ENCODE results near the gene LRRC47.

Gene LRRC47

DNA sequence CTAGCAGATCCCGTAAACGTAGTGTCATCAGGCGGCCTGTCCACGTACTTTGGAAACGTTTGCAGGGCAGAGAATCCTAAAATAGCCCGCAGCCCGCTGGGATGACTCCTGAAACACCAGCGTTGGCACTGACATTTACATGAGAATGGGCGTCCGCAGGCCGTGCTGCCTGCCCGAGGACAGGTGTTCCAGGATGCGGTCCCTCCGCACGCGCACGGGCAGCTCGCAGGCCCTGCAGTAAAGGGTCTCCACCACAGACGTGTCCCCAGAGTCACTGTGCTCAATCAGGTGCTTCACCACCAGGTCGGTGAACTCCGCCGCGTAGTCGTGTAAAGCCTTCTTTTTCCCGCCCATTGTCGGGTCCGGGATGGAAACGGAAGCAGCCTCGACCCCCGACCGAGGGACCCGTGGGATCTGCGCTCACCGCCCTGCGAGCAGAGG lies 49.9 kb downstream of the LRRC47 start:
- no peak for DNase-seq

DNA sequence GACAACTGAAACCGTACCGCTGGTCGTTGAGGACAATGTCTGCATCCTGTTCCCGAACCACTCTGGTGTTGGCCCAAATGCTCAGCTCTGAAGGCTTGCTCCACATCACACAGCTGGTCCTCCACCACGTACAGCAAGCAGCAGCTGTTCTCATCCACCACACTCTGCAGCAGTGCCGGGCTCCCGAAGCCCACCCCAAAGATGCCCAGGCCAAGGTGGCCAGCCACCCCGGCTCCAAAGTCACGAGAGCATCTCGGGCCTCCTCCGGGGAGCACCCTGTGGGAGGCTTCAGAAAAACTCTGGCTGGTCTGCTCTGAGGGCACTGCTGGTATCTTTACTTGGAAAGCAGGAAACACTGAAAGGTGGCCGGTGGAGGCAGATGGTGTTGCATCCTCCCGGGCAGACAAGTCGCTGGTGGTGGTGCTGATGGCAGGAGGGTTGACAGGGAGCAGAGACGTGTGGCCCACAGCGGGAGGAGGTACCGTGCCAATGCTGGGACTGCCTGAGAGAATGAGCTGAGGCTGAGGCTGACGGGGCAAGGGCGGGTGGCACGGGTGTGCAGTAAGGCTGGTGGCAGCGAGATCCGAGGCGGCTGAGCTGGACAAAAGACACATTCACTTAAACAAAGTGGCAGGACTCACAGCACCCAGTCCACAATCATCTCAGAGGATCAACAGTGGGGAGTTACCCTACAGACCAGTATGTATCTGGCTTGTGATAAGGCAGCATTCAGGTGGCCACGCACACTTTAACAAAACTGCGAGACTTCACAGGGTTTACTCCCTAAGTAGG lies 50.5 kb downstream of the LRRC47 start:
- no peak for DNase-seq

DNA sequence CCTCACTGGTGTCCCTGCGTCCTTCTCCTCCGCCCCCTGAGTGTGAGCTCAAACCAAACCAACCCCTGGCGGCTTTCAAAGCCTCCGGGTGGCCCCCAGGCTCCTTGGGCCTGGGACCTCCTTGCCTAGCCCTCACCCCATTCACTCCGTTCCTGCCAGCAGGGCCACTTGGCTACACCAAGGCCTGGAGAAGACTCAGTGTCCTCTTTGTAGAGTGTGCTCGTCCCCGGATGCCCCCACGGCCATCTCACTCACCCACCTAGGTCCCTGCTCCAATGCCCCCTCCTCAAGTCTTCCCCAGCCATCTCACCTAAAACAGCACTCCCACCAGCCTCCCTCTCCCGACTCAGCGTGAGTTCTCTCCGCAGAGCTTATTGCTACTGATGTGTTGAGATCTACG lies 51.2 kb downstream of the LRRC47 start:
- DNase-seq, result no peak

DNA sequence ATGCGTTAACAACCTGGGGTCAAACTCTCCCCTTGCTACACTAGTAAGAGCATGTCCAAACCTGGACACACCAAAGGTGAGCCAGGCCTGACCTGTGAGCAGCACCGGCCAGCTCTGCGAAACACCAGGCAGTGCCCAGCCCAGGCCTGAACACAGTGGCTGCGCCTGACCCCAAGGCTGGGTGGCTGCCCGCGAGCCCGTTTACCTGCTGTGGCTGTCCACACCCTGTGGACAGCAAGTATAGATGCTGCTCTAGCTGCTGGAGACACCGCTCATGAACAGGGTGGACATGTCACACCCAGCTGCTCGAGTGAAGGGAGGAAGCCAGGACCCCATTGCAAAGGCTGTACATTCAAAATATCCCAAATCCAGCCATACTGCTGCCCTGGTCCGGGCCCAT lies 51.7 kb downstream of the LRRC47 start:
- no peak for DNase-seq

DNA sequence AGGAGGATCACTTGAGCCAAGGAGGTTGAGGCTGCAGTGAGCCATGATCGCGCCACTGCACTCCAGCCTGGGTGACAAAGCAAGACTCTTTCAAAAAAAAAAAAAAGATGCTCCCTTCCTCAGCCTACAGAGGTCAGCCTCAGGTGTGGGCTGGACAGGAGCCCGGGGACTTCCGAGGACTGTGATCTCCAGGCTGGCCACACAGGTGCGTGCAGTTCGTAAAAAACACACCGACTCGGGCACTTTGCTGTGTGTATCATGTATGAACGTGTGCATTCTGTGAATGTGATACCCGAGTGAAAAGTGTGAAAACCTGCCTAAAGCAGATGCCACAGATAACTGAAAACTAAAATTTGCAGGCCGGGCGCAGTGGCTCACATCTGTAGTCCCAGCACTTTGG lies 52.5 kb downstream of the LRRC47 start:
- DNase-seq, result no peak

DNA sequence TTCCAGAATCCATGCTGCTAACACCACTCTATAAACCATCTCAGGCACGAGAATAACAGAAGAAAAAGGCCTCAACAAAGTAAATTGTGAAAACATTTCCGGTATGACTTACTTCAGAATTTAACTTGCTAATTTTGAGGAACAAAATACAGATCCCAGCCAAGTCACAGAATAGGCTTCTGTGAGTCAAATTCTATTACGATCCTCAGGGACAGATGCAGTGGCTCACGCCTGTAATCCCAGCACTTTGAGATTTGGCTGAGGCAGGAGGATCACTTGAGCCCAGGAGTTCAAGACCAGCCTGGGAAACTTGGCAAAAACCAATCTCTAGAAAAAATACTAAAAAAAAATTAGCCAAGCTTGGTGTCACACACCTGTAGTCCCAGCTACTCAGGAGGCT lies 52.9 kb downstream of the LRRC47 start:
- DNase-seq, result no peak

DNA sequence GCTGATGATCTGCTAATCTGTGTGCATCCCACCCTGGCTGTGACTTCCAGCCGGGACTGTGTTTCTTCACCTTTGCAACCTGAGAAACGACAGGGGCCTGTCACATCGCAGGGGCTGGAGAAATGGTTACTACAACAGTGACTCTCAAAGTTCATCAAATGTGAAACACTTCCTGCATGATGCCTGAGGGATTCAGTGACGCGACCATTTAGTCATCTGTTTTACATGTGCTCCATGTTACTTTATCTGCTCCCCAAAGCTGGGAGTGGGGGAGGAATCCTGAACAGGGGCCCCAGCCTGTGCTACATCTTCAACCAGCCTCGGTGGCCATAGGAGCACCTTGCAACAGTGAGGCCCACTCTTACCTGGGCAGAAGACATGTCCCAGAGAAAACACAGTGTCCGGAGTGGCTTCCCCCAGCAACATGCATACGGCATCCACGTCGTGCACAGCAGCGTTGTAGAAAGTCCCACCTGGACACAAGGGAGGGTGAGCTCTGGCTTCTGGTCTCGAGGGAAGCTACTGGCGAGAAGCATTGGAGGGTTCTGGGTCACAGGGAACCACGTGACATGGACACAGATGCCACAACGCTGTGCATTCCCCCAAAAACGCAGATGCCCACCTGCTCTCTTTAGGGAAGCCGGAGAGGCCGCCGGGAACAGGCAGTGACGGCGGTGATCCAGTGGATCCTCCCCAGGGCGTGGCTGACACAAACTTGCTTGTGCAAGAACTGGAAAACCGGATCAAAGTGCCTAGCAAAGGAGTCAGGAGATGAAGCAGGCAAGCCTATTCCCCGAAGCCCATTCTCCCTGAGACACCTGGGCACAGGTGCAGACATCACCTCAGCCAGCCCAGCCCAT lies 53.6 kb downstream of the LRRC47 start:
- no peak for DNase-seq

DNA sequence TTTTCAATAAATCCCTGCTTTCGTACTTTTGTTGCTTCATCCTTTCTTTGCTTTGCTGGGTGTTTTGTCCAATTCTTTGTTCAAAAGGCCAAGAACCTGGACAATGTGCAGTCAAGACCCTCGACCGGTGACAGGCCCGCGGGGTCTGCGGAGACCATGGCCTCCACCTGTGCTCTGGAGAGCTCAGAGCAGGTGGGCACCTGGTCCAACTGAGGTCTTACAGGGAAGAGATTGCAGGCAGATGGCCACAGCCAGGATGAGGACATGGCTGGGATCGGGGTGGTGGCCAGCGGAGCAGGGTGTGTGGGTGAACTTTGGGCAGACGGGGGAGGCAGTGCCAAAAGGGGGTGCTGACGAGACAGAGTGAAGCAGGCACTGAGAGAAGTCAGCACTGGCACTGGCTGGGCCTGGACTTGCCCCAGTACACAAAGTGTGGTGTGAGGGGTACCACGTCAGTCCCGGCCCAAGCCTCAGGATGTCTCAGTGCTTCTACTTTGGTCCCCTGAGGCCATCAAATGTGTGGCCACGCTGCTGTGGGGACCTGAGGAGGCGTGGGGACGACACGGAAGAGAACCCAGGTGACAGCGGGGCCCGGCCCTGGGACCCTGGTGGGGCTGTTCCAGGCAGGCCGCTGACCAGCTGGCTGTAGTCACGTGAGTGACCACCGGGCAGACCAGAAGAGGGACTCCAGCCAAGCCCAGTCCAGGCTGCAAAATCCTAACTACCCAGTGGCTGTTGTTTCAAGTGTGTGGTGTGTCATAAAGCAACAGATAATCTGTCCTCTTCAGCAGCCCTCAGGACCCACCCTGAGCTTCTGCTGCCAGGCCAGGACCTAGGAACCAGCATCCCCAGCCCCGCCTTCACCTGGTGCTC lies 54.5 kb downstream of the LRRC47 start:
- DNase-seq, result no peak

DNA sequence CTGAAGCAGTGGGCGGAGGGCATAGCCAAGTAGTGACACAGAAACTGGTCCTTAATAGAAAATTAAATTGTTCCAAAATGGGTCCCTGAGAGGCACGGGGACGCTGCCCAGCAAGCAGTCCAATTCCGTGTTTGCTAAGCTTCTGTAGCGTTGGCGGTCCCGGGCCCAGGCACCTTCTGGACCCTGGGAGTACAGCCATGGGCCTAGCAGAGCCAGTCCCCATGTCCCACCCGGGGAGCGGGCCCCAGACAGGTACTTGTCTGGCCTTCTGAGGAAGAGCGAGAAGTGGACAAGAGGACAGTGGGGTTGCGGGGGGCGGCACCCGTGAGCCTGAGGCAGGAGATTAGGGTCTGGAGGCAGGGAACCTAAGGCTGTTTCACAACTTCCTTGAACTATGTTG lies 55.5 kb downstream of the LRRC47 start:
- no peak for DNase-seq

DNA sequence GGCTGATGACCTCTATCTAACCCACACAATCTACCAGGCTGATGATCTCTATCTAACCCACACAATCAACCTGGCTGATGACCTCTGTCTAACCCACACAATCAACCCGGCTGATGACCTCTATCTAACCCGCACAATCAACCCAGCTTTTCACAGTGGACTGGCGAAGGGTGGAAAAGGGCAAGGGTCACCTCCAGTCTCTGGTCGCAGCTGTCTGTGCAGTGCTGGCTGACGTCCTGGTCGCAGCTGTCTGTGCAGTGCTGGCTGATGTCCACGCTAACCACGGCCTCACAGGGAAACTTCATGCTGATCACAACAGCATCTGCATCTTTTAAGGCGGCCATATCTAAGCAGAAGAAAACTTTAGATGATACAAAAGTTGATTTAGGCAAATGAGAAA lies 56.3 kb downstream of the LRRC47 start:
- no peak for DNase-seq

DNA sequence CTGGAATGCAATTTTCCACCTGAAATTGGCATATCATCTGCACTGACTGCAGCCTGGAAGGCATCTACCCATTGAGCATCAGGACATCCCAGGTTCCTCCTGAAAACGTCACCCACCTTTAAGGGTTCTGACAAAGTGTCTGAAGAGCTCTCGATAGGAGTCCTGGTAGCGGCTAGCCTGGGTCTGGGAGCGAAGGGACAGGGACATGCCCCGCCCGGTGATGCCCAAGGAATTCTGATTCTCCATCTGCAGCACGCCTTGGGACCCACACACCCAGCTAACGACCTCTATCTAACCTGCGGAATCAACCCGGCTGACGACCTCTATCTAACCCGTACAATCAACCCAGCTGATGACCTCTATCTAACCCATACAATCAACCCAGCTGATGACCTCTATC lies 57.4 kb downstream of the LRRC47 start:
- no peak for DNase-seq

DNA sequence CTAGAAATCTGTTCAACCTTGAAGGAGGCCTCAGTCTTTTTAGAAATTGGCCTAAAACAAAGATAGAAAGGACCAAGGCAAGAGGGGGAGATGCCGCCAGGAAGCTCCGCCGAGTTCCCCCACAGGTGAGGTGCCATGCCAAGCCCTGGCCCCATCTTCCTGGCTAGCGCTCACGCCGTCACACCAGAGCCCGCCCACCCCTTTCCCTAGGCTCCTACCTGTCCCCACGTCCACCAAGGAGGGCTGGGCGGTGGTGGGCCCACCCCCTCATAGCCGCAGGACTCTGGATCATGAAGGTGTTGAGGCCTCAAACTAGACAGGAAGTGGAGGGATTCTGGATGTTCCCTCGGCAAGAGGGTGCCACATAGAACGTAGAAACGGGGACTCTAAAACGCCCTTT lies 59.6 kb downstream of the LRRC47 start:
- no peak for DNase-seq

DNA sequence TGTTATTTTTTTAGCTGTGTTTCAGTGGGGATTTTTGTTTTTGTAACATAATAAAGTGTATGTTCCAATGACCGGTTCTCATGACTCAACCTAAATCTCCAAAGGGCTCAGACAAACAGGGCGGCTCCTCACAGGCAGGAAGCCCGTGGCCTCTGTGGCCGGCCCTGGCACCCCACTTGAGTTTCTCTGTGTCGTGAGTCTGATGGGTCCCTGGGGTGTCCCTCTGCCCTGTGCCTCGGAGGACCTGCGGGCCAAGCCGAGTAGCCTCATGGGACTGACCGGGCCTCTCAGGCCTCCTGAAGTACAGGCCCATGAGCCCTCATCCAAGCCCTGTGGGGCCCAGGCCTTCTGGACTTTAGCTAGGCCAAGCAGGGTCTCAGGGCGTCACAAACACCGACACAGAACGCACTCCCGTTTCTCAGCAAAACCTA lies 60.2 kb downstream of the LRRC47 start:
- DNase-seq, result no peak

DNA sequence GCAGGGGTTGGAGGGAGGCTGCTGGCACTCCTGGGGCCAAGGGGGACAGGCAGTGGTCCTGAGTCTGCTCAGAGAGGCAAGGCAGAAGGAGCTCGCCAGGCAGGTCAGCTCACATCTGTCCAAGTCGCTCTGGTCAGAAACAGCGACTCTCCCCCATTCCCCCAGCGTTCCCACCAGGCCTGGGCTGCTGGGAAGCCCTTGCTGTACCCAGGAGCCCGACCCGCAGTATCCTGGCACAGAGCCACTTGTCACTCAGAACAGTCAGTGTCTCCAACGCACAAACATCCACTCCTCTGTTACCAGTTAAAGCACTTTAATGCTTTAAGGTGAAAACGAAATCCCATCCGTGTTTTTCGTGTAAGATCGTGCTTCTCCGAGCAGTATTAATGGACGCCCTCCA lies 60.6 kb downstream of the LRRC47 start:
- no peak for DNase-seq

DNA sequence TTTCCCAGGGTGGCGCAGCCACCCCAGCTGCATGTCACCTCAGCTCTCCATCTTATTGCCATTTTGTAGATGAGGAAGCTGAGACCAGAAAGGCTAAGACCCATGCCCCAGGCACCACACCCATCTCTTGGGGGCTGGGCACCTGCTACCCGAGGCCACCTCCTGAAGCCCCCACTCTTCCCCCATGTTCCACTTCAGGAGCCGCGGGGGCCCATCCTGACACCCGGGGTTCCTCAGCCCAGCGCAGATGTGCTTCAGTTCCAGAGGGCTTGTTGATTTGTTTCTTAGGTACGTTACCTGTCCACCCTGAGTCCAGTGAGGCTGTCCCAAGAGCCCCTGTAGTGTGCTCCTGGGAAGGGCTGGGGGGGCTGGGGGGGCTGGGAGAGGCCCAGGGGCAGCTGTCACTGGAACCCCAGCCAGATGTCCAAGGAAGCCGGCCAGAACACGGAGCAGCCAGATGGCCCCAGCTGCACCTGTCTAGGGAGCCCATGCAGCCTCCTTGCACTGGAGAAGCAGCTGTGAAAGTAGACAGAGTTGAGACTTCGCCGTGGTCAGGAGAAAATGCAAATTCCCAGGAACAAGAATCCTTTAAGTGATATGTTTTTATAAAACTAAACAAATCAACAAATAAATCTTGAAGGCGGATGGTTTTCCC lies 61.1 kb downstream of the LRRC47 start:
- no peak for DNase-seq

DNA sequence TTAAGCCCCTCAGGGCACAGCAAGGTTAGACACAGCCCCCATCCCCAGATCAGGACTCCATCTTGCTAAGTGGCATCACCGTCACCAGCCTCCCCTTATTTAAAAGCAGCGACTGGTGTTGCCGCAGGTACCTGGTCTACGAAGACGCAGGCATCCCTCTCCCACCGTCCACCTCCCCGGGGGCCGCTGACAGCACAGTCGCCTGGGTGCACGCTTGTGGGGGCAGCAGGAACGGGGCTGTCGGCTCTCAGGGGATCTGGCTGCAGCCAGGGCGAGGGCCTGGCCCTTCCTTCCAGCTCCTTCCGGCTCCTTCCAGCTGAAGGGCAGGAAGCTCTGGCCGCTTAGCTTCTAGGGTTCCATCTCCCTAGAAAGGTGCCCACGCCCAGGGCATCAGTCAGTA lies 61.7 kb downstream of the LRRC47 start:
- no peak for DNase-seq

DNA sequence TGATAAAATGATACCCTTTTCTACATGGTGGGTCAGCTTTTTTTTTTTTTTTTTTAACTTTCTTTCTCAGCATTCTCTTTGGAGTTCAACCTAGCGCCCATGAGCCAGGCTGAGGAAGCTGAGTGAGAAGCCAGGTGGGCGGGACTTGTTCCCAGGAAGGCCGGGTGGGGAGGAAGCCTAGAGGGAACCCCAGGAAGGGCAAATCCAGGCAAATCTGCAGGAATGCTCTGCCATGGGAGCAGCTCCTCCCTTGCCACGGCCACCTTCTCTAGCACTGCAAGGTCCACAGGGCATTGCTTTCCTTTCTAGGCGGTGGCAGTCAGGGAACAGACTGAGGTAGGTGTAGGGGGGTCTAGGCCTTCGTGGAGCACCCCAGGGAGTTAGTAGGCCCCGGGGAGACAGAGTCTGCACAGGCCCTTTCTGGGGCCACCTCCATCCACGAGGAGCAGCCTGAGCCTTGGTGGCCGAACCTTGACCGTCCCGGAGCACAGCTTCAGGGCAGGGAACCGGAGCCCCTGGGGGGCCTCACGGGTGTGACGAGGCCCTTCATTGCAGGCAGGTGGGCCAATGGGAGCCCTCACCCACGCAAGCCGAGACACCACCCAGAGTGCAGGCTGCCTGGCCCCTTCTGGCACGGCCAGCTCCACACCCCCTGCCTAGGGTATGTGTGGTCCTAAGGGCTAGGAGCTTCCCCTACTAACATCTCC lies 62.3 kb downstream of the LRRC47 start:
- DNase-seq, result no peak

DNA sequence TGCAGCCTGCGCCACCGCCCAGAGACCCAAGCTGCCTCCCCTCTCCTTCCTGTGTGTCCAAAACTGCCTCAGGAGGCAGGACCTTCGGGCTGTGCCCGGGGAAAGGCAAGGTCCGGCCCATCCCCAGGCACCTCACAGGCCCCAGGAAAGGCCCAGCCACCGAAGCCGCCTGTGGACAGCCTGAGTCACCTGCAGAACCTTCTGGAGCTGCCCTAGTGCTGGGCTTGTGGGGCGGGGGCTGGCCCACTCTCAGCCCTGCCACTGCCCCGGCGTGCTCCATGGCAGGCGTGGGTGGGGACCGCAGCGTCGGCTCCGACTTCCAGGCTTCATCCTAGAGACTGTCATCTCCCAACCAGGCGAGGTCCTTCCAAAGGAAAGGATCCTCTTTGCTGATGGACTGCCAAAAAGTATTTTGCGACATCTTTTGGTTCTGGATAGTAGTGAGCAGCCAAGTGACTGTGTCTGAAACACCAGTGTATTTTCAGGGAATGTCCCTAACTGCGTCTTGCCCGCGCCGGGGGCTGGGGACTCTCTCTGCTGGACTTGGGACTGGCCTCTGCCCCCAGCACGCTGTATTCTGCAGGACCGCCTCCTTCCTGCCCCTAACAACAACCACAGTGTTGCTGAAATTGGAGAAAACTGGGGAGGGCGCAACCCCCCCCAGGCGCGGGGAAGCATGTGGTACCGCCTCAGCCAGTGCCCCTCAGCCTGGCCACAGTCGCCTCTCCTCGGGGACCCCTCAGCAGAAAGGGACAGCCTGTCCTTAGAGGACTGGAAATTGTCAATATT lies 63.0 kb downstream of the LRRC47 start:
- DNase-seq, result no peak

DNA sequence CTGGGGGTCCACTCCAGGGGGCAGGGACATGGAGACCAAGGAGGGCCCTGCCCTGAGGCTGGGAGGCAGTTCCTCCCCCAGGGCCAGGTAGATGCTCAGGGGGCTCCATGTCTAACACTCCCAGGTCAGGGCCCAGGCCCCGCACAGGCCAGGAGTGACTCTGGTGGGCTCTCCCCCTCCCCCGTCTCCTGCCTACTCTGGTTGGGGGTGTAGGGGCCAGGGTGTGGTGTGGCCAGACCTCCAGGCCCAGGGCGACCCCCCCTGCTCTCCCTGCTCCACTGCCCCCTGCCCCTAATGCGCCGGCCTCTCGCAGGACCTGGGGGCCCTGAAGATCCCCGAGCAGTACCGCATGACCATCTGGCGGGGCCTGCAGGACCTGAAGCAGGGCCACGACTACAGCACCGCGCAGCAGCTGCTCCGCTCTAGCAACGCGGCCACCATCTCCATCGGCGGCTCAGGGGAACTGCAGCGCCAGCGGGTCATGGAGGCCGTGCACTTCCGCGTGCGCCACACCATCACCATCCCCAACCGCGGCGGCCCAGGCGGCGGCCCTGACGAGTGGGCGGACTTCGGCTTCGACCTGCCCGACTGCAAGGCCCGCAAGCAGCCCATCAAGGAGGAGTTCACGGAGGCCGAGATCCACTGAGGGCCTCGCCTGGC lies 63.7 kb downstream of the LRRC47 start:
- no peak for DNase-seq

DNA sequence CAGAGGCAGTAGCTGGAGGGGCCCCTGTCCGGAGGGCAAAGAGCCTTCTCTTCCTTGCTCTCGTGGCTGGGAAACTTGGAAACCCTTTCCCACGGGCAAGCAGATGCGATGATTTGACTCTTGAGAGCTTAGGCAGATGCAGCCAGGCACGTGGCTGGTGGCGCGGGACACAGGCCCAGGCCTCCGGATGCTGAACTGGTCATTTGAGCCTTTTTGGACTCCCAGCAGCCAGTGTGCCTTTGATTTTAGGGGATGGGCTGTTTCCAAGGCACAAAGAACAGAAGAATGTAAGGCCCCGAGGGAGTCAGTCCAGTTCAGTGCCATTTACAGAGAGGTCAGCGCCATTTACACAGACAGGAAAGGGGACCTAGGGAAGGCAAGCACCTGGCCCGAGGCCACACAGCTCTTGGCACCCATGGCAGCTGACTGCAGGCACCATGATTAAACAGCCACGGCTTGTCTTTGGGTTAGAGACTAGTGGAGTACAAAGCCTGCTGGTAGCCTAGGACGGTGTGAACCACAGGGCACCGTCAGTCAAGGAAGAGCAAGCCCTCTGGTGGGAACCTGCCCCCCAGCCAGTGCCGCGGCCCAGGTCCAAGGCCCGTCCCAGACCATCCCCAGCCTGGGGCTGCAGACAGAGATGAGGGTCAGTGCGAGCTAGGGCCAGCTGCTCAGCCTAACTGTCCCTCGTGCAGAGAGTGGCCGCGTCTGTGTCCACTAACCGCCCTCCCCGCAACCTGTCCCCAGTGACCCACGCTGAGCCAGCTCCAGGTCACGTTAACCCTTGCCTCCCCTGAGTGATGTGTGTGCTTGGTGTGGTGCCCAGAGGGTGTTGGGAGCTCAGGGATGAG lies 64.5 kb downstream of the LRRC47 start:
- no peak for DNase-seq
